GM19372 (cell line): ENCODE results near the gene NENF.
"Not testable (repeated sequence)": the region's sequence is repeated elsewhere in the genome, so short reads cannot be mapped to it uniquely, and the experiment has no call there.

Source experiments
- ATAC-seq: cut with Tn5 transposase; IDR thresholded peaks from one replicate; pipeline ENCODE4 v1.9.1; 2021; ENCODE audit warnings: mild to moderate bottlenecking, low read depth, moderate library complexity; ENCODE audit not compliant: unreplicated experiment

Gene NENF

GRCh38 chr1:212478467-212479025, 45.8 kb downstream of the NENF start:
- ATAC-seq = no peak

- ATAC-seq = no peak
These were observed 46.5 kb downstream of the NENF start for GRCh38 chr1:212479188-212479587.

GRCh38 chr1:212480711-212481437, 48.2 kb downstream of the NENF start:
- not testable (repeated sequence) for ATAC-seq

- ATAC-seq = no peak
These were observed 48.7 kb downstream of the NENF start for GRCh38 chr1:212481438-212481767.

DNA sequence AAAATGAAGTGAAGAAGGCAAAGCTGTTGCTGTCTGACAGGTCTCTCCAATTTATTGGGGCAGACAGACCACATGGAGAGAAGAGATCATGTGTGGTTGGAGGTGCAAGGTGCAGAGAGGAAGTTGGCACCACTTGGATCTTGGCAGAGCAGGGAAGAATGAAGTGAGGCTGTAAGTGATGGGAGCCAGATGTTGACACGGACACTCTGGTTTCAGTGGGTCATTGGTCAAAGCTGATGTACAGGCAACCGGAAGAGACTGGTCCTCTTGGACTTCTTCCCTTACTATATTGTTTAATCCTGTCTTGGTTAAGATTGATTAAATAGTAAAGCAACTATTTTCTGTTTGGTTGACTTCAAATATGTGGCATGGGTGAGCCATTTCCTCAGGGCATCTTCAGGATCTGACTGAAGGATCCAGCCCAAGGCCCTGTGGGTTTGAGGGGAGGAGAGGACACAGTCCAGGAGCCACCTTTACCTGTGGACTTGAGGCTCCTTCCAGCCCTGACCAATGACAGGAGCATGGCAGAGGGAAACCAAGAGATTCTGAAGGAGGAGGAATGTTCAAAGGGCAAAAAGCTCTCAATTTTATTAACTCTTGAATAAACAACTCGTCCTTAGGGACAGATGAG, 49.4 kb downstream of the NENF start:
- no peak for ATAC-seq

DNA sequence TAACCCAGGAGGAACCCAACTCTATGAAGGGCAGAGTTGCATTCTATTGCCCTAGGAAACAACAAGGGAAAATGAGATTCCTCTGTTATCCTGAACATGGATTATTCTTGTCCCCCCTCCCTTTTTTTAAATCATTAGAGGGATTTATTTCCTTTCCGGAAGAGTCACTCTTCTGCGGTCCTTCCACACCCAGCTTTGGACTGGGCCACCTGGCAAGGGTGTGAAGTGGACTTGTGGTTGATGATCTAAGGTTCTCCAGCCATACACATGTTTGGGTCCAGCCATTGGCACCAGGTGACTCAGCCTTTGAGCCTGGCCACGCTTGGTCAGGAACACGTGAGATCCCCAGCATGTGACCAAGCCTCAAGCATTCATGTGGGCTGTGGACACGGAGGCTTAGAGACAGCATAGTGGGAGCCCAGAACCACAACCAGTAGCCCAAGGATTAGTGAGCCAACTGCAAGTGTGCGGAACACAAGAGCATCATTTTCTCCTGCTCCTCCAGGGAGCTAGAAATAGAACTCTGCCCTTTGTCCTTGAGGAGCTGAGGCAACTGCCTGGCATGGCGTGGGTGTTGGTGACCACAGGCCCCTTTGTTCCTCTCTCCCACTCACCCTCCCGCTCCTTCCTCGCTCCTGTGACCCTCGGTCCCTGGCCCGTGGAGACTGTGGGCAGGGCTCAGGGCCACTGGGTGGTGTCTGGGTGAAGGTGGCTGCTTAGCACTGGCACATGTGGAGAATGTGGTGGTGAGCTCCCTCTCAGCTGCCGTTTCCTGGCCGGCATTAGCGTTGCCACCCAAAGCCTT, 50.1 kb downstream of the NENF start:
- no peak for ATAC-seq

- ATAC-seq = no peak
These were observed 52.2 kb downstream of the NENF start for GRCh38 chr1:212484701-212485570.

GRCh38 chr1:212485571-212485912, 52.8 kb downstream of the NENF start:
- ATAC-seq = no peak

- no peak for ATAC-seq
These were observed 53.3 kb downstream of the NENF start for GRCh38 chr1:212485913-212486618.

- ATAC-seq = no peak
These were observed 53.9 kb downstream of the NENF start for GRCh38 chr1:212486619-212486975.

GRCh38 chr1:212487286-212487685, 54.6 kb downstream of the NENF start:
- ATAC-seq = no peak

DNA sequence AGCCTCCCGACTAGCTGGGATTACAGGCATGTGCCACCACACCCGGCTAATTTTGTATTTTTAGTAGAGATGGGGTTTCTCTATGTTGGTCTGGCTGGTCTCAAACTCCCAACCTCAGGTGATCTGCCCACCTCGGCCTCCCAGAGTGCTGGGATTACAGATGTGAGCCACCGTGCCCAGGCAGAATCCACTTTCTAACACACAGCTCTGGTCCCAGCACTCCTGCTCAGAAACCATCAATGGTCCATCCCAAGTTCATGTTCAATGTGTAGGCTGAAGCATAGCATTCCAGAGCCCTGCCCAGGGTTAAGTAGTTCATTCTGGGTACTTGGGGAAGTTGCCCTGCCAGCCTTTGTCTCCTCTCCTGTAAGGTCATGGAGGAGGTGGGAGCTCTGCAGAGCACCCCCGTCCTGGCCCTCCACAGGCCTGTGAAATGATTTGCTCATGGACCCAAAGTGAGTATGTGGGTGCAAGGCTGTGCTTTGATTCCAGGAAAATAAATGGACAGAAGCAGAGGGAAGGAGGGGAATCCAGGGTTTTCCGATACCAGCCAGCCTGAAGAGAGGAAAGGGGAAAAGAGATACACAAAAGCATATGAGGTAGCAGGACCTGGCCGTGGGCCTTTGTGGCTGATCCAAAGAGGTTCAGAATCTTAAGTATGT, 55.2 kb downstream of the NENF start:
- ATAC-seq = no peak

GRCh38 chr1:212488436-212489283, 55.9 kb downstream of the NENF start:
- peak; percentile 76 for ATAC-seq

GRCh38 chr1:212489284-212489859, 56.7 kb downstream of the NENF start:
- no peak for ATAC-seq

DNA sequence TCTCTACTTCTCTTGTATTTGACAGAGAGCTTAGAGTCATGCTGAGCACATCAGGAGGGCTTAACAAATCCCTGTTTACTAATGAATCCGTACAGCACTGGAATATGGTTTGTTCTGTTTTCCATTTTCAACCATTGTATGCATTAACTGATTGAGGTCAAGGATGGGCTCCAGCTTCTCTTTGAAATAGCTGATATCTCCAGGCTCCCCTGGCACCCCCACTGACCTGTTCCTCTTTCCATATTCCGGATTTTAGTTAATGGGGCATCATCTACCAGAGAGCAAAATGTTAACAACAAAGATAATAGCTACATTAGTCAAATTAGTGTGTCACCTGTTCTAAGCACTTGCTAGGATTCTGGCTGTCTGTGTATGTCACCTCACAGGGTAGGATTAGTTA, 57.6 kb downstream of the NENF start:
- no peak for ATAC-seq

DNA sequence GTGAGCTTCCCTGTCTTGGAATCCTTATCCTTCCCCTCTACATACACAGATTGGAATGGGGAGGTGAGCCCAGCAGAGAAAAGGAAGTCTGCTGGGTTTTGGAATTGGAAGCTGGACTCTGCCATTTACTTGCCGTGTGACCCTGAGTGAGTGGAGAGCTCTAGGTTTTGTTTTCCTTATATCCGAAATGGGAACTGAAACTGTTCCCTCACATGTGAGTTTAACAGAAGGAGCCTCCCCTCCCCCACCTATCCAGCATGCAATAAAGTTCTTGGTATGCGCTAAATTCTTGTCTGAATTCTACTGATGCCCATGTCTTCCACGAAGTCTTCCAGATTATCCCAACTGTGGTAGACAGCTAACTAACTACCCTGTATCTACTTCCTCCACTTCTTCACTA, 58.7 kb downstream of the NENF start:
- ATAC-seq = no peak
